ENCODE results near the gene LEPR.
A peak's percentile ranks its signal among the peaks of the same experiment; 100 is the strongest.

LEPR gene

GRCh38 chr1:65412984-65413375, 7.5 kb upstream of the LEPR start:
- DNase-seq: no peak

DNA sequence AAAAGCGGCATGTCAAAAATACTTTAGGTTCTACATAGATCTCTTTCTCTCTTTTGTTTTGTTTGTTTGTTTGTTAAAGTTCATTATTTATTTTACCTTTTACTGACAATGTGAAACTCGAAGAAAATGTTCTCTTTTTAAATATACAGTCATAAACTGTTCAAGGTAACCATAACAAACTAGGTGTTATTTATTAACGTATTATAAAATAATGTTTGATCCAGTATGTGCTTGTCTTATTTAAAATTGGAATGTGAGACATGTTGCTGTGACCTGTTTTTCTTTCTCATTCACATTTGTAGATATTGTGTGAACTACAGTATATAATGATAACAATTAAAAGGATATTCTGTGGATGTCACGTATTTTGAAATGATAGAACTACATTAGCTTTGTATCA, 5.9 kb upstream of the LEPR start:
- no peak for DNase-seq

DNA sequence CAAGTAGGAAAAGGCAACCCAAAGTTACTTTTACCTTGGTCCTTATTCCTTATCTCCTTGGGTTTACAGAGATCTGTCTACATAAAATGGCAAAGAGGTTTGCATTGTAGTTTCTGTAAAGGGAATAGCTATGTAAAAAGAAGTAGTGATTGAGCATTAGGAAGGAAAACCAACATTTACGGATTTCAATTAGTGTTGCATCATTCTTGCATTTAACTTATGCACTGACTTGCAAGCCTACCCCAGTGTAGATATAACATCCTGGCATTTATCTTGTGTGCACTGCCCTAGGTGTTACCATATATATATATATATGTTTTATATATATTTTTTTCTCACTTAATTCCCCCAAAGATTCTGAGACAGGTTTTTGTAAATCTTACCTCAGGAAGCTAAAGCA, 3.7 kb upstream of the LEPR start:
- DNase-seq: no peak

- no peak for DNase-seq
Measured at GRCh38 chr1:65417729-65418128, 2.7 kb upstream of the LEPR start.

DNA sequence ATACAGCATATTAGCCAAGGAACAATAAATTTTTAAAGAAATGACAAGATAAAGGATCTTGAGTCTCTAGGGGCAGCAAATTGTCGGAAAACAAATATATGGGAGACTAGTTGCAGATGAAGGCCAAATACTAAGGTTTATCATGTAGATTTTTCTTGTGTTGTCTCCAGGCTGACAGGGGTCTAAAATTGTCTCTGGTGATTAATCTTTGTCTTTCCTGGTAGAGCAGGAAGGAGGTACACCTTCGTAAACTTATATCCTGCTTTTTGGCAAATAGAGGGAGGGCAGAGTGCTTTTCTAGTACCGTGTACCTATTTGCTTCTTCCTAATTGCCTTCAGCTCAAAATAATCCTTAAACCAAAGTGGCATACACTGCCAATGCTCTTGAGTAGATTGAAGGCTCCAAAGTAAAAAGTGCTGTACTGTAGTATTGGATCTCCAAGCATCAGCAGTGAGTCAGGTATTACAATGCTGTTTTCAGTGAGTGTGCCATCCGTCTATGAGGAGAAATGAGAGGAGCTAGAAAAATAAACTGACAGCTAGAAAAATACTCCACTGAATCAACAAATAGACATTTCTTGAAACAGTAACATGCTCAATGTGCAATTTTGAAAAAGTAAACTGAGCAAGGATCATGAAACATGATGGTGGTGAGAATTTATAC, 1.8 kb upstream of the LEPR start:
- no peak for DNase-seq

DNA sequence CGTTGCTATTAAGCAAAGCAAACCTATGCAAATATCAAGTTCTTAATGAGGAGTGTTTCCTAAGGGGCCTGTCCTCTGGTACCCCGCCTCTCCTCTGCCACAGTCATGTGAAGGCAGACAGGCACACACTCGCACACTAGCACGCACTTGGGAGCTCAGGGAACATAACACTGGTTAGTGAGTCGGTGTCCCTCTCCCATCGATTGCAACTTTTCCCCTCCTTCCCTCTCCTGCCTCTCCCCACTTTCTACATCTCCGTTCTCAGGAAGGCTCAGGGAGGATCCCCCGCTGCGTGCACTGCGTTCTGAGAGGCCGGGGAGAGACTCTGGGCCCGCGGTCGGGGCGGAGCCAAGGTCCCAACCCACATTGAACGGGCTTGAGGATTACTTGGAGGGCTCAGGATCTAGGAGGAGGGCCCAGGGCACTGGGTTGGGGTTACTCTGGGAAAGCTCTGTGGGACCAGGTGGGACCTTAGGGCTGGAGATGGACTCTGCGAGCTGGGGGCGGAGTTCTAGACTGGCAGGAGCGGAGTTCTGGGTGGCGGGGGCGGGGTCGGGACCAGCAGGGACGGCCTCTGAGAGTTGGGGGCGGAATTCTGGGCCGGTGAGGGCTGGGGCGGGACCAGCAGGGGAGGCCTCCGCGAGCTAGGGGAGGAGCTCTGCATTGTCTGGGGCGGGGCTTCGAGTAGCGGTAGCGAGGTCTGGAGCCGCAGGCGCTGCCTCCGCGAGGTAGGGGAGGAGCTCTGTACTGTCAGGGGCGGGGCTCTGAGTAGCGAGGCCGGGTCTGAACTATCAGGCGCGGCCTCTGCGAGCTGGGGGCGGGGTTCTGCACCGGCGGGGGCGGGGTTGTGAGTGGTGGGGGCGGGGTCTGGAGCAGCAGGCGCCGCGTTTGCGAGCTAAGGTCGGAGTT, 533 bp upstream of the LEPR start:
- peak; percentile 91 for DNase-seq

GRCh38 chr1:65421351-65422025, 1.0 kb downstream of the LEPR start:
- no peak for DNase-seq

DNA sequence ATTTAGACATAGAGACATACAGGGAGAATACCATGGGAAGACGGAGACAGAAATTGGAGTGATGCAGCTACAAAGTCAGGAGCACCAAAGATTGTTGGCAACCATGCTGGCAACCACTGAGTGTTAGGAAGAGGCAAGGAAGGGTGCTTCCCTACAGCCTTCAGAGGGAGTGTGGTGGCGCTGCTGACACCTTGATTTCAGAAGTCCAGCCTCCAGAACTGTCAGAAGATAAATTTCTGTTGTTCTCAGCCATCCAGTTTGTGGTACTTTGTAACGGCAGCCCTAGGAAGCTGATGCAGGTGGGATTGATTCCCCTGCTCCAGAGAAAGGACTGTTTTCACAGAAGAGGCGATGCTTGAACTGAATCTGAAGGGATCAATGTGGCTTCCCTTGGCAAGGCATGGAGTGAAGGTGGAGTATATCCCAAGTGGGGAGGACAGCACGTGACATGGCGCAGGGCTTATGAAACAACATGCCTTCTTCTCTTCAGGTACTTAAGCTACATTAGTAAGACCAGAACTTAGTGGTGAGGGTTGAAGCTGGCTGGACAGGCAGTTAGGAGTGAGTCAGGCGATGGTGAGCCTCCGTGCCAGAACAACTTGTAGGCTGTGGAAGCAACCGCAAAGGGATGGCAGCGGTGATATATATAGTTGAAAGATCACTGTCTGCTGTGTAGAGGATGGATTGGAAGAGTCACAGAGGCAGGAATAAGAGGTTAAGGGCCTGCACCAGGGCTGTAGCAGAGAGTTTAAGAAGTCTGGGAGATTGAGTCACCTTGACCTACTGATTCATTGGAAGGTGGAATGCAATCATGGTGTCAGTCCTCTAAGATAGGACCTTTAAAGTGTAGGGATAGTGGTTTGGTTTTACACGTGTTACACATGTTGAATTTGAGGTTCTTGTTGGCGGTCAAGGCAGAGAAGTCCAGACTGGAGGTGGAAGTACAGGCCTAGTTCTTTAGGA, 2.1 kb downstream of the LEPR start:
- no peak for DNase-seq

DNA sequence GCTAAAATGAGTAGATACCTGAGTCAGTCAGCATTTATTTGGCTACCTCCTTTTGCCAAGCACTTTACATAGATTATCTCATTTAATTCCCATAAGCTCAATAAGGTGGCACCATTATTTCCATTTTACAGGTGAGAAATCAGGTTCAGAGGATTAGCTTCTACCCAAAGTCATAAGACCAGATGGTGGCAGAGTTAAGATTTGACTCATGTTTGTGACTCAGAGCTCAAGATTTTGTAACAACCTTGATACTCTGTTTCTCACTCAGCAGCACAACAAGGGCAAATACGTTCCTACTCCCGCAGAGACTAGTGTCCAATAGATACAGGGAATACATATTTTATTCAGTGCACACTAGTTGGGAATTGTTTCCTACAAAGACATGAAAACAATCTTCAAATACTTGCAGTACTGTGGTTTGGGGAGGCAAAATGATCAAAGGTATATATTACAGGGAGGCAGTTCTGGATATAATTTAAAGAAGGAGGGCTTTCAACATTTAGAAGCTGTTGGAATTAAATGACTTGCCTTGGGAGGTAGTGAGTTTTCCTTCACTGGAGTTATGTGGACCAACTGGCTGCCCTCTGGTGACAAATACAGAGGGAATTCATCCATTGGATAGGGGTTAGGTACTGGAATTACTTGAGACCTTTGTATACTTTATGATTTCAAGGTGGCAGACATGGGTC, 3.6 kb downstream of the LEPR start:
- no peak for DNase-seq

DNA sequence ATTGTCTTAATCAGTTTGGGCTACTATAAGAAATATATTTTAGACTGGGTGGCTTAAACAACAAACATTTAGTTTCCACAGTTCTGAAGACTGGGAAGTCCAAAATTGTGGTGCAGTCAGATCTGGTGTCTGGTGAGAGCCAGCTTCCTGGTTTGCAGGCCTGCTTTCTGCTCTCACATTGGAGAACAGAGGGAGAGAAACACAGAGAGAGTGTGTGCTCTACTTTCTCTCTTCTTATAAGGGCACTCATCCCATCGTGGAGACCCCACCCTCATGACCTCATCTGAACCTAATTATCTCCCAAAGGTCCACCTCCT, 4.1 kb downstream of the LEPR start:
- DNase-seq: no peak

DNA sequence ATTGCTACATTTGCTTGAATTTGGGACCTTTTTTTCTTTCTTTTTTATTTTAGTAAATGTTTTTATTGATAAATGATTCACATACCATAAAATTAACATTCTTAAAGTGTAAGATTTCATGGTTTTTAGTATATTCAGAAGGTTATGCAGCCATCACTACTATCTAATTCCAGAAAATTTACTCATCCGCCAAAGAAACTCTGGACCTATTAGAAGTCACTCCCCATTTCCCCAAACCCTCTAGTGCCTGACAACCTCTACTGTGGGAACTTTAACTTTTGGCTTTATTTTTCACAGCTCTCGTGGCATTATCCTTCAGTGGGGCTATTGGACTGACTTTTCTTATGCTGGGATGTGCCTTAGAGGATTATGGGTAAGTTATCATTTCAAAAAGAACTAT, 4.5 kb downstream of the LEPR start:
- no peak for DNase-seq

- no peak for DNase-seq
Measured at GRCh38 chr1:65425697-65426096, 5.2 kb downstream of the LEPR start.

- no peak for DNase-seq
Measured at GRCh38 chr1:65429078-65429477, 8.6 kb downstream of the LEPR start.

- no peak for DNase-seq
Measured at GRCh38 chr1:65429806-65430205, 9.3 kb downstream of the LEPR start.

GRCh38 chr1:65431111-65431705, 10.7 kb downstream of the LEPR start:
- no peak for DNase-seq

- DNase-seq: no peak
Measured at GRCh38 chr1:65432918-65433317, 12.4 kb downstream of the LEPR start.

GRCh38 chr1:65434255-65434654, 13.8 kb downstream of the LEPR start:
- no peak for DNase-seq

DNA sequence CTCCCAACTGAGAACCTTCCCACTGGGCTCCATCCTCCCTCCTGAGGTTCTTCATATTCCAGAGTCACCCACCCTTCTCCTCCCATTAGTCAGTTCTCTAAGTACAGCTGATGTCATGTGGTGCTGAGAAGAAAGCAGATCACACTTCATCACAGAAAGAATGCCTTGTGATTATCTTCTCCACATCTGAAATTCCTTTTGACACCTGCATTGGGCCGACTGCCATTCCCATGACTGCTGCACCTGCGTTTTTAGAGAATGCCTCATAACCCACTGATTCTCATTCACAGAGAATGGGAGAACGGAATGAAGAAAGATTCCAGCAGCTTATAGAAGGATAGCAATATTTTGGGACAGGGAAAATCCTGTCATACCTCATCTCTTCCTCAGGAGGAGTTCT, 14.3 kb downstream of the LEPR start:
- no peak for DNase-seq

DNA sequence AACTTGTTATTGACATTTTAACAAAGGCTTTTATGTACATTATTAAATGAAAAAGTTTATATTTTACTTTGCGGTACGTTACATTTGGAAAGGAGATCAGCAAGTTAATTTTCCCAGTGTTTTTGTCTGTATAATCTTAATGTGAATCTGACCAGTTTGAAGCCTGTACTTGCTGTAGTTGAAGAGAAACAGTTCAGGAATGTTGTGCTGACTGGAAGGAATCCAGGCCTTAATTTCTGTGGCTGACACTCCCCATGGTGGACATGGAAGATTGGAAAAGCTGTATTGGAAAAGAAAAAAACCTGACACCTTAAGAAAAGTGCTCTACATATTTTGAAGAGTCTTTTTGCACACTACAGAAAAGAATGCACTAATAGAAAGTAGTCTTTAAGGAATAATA, 15.5 kb downstream of the LEPR start:
- DNase-seq: no peak

DNA sequence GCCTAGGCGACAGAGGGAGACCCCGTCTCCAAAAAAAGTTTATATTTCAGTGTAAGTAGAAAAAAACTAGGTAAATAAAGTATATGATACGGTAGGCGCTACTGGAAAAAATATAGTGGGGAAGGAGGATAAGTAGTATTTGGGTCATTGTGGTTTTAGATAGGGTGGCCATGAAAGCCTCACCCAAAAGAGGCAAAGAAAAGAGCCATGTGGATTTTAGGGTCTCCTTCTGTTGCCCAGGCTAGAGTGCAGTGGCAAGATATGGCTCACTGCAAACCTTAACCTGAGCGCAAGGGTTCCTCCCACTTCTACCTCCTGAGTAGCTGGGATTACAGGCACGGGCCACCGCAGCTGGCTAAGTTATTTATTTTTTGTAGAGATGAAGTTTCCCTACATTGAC, 17.1 kb downstream of the LEPR start:
- DNase-seq: no peak

GRCh38 chr1:65440322-65440900, 19.9 kb downstream of the LEPR start:
- DNase-seq: no peak

Measured in activated gamma-delta T cell (primary cell).